ENCODE results near the gene CALML4.

DNA sequence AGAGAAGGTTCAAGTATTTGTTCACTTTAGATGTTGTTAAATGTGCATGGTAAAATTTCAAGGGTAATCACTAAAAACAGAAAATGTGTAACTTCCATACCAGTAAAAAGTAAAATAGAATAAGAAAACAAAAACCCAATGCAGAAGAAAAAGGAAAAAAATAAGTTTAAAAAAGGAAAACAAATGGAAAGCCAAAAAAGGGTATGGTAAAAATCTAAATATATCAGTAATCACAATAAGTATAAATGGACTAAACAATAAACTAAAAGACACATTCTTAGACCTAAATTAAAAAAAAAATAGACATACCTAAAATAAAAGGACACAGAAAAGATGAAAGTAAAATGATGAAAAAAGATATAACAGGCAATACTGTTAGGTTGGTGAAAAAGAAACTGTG lies 33.9 kb upstream of the CALML4 start:
- TF ChIP-seq, protein P1, sequence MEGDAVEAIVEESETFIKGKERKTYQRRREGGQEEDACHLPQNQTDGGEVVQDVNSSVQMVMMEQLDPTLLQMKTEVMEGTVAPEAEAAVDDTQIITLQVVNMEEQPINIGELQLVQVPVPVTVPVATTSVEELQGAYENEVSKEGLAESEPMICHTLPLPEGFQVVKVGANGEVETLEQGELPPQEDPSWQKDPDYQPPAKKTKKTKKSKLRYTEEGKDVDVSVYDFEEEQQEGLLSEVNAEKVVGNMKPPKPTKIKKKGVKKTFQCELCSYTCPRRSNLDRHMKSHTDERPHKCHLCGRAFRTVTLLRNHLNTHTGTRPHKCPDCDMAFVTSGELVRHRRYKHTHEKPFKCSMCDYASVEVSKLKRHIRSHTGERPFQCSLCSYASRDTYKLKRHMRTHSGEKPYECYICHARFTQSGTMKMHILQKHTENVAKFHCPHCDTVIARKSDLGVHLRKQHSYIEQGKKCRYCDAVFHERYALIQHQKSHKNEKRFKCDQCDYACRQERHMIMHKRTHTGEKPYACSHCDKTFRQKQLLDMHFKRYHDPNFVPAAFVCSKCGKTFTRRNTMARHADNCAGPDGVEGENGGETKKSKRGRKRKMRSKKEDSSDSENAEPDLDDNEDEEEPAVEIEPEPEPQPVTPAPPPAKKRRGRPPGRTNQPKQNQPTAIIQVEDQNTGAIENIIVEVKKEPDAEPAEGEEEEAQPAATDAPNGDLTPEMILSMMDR (conservative IDR thresholded peaks at IDR 0.05 in 1 of 2, IDR thresholded peaks at IDR 0.05 in 1 of 2; ENCODE audit: extremely low read depth in 1 of 2, insufficient read depth in 1 of 2, low read depth in 1 of 2, low read length in 2 of 2): no peak
- TF ChIP-seq EZH2 (IDR thresholded peaks at IDR 0.05; ENCODE audit: borderline replicate concordance, low read length): no peak
